GM18517 (cell line): Measurements from ENCODE around the gene TLE6.
"Not testable (repeated sequence)": the region's sequence is repeated elsewhere in the genome, so short reads cannot be mapped to it uniquely, and the experiment has no call there.

ENCODE experiments used
- ATAC-seq: cut with Tn5 transposase; IDR thresholded peaks from one replicate; pipeline ENCODE4 v1.9.1; 2021; ENCODE audit warnings: mild to moderate bottlenecking, moderate library complexity; ENCODE audit not compliant: unreplicated experiment

TLE6 gene

DNA sequence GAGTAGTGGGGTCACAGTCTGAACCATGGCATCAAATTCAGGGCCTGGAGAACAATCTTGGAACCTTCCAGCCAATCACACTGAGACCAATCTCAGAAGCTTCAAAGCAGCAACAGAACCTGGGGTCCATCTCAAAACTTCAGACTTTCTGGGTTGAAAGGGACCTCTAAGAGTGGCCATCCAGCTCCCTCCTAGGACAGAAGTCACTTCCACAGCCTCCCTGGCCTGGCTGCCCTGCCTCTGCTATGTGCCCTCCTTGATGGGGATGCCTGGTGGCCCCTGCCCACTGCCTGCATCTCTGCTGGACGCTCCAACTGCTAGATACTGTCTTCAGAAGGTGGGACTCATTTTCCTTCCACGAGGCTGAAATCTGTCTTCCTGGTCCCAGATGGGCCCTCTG lies 49.9 kb downstream of the TLE6 start:
- no peak for ATAC-seq

DNA sequence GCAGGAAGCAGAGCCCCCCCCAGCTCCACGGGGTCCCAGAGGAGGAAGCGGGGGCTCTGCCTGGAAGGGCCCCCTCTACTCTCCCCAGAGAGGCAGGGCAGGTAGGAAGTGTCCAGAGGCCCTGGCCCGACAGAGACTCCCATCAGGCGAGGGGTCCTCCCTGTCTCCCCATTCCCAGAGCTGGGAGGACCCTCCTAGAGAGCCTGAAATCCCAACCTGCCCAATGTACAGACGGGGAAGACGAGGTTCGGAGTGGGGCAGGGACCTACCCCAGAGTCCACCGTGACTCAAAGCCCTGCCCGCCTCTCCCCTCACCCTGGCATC lies 50.6 kb downstream of the TLE6 start:
- ATAC-seq: no peak

DNA sequence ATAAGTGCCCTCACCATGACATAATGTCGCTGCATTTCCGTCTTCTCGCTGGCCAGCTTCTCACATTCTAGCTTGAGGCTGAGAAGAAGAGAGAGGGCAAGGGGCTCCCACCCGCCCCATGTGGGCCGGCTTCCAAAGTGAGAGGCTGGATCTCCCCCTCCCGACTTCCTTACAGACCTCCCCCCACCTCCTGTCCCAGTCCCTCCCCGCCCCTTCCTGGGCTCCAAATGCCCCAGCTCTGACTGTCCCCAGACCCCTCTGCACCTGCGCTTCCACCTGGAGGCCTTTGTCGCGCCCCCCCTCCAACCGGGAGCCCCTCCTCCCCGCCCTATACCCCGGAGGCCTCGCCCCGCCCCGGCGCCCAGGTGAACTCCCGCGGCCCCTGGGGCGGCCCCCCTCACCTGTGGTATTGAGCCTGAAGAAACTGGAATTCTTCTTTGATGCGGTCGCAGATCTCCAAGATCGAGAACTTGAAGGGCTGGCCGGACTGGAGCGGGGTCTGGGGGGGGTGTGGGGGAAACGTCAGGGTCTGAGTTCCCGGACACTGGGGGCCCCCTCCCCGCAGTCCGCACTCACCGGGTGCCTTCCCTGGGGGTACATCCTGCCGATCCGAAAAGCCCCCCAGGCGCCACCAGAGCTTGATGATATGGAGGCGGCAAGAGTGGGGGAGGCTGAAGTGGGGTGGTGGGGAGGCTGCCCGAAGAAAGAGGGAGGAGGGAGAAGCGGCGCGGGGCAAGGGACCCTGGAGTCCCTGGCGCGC lies 51.1 kb downstream of the TLE6 start:
- ATAC-seq: no peak

DNA sequence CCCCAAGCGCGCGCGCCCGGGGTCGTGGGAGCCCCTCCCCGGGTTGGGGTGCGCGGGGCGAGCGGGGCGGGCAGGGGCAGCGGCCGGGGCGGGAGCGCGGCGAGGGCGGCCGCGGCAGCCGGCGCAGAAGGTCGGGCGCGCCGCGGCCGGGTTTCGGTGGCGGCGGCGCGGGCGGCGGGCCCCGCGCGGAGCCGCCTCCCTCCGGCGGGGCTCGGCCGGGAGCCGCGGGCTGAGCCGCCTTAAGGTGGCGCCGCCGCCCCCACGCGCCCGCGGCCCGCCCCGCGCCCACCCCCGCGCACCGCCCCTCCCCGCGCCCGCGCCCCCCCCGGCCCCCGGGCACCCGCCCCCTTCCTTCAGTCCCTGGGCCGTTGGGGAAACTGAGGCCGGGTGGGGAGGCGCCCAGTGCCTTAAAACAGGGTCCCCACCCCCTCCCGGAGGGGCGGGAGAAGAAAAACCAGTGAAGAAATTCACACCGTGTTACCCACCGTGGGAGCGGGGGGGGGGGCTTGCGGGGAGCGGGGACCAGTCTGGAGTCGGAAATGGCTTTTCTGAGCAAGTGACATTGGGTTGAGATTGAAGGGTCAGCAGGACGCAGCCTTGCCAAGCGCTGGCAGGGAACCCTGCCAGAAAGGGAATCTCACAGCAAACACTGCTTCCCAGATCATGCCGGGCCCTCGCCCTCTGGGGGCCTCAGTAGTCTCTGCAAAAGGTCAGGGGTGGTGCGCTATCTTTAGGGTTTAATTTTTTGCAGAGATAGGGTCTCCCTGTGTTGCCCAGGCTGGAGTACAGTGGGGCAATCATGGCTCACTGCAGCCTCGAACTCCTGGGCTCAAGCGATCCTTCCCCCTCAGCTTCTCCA lies 51.9 kb downstream of the TLE6 start, which contains the start of gene TLE2:
TSS of gene TLE2 (minus strand) at position 216 of the 859 bp plus-strand sequence. CDS start 376 bp downstream, outside the sequence.
- no peak for ATAC-seq

DNA sequence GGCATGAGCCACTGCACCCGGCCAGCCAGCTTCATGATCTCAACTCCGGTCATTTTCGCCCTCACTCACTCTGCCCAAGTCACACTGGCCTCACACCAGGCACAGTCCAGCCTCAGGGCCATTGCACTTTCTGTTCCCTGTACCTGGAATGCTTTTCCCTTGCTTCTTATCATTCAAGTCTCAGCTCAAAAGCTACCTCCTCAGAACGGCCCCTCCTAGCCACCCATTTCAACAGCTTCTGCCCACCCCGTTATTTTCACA lies 54.2 kb downstream of the TLE6 start:
- ATAC-seq: no peak

DNA sequence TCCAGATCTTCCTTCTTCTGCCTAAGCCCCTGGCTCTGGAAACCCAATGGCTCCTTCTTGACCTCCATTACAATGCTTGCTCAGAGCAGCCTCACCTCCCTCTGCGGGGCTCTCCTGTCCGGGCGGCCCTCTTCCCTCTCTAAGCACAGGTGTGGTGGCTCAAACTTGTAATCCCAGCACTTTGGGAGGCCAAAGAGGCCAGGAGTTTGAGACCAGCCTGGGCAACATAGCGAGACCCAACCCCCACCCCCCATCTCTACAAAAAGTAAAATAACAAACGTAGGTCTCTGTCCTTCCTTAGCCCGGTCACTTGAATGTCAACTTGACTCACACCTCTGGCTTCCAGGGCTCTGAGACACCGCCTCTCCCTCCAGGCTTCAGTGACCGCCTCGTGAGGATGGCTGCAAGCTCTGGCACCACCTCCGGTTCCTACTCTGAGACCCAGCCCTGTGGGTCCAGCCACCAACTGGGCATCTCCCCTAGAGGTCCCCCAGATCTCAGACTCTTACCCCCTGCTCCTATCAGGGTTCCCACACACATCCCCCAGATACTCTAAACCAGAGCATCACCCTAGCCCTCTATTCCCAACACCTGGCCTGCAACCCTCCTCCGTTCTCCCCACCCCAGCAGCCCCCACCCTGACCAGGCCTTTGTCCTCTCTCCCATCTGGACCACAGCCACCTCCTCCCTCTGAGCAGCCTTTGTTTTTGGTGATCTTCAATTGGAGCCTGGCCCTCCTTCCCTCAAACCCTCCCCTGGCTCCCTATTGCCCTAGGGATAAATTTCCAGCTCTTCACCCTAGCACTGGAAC lies 56.4 kb downstream of the TLE6 start:
- ATAC-seq: no peak

DNA sequence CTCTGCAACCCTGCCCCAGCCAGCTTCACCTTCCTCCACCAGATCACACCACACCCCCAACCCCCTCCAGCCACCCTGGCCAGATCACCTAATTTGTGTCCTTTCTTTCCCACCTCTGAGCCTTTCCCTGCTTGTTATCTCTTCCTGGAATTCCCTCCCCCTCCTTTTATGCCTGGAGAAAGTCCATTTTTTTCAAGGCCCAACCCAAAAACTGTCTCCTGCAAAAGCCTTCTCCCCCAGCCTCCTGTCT lies 57.0 kb downstream of the TLE6 start:
- no peak for ATAC-seq

DNA sequence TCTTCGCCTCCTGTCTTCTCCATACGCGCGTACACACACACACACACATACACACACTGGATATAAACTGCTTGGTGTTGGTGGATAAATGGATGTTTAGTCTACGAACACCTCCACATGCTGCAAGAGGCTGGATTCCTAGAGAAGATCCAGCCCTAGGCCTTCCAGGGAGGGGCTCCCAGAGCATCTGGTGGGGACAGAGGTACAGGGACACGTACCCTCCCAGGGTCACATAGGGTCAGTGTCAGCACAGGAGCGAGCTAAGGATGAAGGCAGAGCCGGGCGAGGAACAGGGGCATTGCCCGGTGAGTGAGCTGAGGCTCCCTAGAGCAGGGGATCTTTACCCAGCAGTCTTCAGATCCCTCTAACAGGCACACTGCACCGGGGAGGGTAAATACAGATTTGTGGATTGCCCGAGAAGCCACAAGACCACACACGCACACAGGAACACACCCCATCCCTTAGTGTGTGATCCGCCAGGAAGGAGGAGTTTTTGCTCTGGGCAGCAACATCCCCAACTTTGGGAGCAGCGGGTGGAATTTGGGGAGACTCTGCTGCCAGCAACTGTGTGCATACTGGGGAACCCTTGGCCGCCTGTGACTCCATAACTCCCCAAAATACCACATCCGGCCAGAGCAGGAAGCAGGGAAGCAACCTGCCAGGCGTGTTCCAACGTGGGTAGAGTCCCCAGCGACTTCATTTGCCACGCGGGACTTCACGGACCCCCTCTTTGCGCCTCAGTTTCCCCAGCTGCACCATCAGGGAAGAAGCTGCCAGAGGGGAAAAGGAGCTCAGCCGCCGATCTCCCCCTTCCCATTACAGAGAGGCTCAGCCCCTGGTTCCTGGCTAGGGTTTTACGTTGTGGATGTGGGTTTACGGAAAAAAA lies 57.5 kb downstream of the TLE6 start:
- no peak for ATAC-seq

DNA sequence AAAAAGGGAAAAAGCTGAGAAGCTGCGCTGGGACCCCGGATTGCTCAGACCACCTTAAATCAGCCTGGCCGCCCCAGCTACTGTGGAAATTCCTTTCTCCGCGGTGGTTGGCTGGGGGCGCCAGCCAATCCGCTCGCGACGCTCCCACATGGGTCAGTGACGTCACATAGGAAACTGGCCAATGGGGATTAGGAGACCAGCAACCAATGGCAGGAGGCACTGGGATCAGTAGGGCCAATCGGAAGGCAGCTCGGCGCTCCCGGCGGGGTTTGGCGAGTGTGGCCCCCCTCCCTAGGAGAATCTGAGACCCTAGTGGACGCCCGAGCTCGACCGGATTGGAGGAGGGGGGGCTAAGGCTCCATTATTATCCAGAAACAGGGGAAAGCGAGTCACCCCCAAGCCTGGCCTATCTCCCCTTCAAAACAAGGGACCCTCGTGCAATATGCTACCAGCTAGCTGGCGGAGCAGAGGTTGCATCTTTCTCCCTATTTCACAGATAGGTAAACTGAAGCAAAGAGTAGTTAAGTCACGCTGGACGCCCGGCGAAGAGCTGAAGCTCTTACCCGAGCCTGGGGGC lies 58.3 kb downstream of the TLE6 start:
- no peak for ATAC-seq

DNA sequence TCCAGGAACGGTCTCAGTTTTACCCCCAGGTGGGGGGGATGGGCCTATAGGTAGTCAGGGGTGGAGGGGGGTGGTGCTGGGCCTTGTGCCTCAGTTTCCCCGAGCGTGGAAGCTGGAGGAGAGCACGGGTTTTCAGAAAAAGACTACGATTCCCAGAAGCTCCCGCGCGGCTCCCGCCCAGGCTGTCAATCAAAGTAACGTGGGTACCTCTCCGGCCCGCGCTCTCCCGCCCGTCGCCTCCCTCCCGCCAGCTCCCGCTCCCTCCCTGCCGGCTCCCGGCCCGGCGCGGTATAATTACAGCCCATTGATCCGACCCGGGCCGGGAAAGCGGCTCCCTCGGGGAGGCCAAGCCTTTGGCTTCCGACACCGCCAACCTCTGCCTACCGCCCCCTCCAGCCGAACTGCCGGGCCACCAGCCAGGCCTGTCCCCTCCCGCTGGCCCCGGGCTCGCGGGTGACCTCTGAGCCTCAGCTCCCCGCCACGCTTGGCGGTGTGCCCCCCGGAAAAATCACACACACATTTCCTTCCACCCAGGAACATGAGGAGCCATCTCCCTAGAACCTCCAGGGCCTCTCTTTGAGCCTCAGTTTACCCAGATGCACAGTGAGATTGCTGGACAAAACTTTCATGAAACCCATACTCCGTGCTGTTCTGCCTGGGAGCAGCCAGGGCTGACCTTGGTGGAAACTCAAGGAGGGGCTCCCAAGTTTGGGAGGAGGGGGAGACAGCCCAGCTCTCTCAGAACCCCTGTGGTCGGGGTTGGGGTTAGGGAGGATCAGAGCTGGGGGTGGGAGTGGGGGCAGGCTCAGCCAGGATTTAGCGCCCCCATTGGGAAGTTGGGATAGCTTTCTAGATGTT lies 59.0 kb downstream of the TLE6 start:
- ATAC-seq: no peak

DNA sequence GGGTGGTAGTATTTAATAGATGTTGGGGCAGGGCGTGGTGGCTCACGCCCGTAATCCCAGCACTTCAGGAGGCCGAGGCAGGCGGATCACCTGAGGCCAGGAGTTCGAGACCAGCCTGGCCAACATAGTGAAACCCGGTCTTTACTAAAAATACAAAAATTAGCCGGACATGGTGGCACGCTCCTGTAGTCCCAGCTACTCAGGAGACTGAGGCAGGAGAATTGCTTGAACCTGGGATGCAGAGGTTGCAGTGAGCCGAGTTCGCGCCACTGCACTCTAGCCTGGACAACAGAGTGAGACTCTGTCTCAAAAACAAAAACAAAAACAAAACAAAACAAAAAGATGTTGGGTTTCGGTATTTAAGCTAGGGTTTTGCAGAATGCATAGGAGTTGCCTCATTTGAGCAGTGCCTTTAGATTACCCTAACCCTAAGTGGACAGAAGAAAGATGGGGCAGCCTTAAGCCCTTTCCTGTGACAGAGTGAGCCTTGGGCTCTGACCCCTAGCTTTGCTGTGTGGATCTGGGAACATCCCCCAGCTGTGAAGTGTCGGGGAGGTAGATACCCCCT lies 59.7 kb downstream of the TLE6 start:
- ATAC-seq: not testable (repeated sequence)

DNA sequence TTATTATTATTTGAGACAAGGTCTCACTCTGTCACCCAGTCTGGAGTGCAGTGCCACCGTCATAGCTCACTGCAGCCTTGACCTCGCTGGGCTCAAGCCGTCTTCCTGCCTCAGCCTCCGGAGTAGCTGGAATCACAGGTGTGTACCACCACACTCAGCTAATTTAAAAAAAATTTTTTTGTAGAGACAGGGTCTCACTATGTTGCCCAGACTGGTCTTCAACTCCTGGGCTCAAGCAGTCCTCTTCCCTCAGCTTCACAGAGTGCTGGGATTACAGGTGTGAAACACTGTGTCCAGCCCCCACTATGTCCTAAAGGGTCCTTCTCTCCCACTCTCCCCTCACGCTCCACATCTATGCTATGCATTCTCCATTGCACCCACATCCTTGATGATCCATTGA lies 60.9 kb downstream of the TLE6 start:
- no peak for ATAC-seq

DNA sequence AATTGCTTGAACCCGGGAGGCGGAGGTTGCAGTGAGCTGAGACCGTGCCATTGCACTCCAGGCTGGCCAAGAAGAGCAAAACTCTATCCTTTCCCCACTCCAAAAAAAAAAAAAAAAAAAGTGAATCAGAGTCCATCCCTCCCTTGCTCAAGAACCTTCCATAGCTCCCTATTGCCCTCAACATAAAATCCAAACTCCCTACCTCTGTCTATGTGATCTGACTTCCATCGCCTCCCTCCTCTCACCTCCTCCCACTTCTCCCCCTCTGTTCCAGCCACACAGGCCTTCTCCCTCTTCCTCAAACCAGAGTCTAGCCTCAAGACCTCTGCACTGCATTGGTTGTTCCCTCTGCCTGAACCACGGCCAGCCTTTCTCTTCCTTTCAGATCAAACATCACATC lies 61.8 kb downstream of the TLE6 start:
- ATAC-seq: no peak

DNA sequence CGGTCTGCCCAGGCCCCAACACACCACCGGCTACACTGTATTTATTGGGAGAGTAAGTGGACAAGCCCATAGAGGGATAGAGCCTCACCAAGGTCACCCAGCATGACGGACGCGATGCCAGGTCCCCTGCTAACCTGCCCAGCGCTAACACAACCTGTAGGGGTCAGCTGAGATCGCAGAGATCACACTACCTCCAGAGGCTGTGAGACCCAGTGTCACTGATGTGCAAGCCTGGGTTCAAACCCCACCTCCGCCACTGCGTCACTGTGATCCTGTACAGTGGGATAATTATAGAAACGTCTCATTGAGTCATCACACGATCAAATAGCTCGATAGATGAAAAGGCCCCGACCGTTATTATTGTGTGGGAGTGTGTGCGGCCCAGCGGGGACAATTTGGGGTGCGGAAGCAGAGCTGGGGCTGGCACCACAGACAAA lies 62.3 kb downstream of the TLE6 start:
- no peak for ATAC-seq

DNA sequence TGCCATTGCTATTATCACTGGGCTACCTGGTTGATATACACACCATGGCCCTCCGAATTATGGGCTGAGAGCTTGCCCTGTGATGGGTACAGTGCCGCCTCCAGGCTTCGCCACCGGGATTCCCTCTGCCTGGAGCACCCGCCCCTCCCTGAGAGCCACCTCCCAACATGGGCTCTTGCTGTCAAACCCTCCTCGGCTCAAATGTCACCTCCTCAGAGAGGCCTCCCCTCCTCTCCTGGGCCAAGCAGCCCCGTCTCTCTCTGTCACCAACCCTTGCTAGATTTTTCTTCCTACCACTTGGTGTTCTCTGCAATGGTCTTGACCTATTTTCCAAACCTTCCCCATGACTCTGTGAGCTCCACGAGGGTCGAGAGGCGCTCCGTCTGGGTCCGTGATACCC lies 64.0 kb downstream of the TLE6 start:
- ATAC-seq: no peak

DNA sequence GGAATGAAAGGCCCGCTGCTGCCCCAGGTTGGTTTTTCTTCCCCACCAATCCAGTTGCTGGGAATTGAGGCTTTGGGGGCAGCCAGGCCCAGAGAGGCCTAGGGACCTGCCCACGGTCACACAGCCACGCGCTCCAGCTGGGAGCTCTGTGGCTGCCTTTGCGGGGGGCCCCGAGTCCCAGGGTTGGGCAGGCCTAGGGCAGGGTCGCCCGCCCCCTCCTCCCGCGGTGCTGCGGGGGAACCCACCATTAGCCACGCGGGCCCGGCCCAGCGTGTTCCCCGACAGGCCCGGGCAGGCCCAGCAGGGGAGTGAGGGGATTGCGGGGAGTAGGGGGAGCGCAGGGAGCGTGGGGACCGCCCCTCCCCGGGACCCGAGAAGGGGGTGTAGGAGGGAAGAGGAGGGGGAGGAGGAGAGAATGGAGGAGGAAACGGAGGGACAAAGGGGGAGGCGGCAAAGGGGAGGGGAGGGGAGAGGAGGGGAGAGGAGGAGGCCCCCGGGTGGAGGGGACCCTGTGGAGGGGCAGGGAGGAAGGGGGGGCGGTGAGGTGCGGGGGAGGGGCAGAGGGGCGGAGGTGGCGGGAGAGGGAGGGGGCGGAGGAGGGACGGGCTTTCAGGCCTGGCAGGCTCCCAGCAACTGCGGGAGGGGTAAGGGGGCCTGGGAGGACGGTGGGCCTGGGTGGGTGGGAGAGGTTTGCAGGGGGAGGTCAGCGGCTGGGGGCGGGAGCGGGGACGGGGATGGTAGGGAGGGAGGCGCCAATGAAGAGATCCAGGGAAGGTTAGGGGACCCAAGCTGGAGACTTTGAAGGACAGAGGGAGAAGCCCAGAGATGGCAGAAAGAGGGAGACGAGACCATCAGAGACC lies 64.6 kb downstream of the TLE6 start:
- ATAC-seq: no peak

DNA sequence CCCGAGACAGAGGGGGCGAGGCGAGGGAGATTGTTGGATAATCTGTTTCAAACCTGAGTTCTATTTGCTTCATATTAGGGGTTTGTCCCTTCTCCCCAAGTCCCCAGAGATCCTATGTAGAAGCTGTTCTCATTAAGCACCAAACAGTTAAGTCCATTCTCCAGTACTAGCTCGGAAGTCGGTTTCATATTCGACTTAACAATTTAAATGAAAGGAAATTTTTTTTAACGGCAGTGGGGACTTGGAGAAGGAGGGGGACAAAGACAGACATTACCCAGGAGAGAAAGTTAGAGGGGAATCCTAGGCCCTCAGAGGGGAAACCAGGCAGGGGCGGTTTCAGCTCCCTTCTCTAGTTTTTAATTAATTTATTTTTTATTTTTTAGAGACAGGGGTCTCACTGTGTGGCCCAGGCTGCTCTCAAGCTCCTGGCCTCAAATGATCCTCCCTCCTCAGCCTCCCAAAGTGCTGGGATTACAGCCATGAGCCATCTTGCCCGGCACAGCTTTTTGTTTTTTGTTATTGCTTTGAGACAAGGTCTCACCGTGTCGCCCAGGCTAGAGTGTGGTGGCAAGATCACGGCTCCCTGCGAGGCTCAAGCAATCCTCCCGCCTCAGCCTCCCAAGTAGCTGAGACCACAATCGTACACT lies 65.4 kb downstream of the TLE6 start:
- no peak for ATAC-seq
